SJCRH30 (cell line): ENCODE results near the gene SLX1A. TPM values are rescaled to one million over a fixed set of nuclear protein-coding genes. Genes with fewer than 3 reads are reported as not detected.
"Not testable (repeated sequence)": the region's sequence is repeated elsewhere in the genome, so short reads cannot be mapped to it uniquely, and the experiment has no call there.

Experiments used
- DNase-seq, 2 experiments: peaks; one replicate each; pipeline ENCODE4 v3.0.0-alpha.2; 2015 to 2020
- H3K27ac ChIP-seq: fragments of 250-450 bp; sonication (Bioruptor Pico); 2 replicates; pipeline ENCODE4 v1.5.1; 2020; ENCODE audit warnings: mild to moderate bottlenecking, moderate library complexity
- H3K27me3 ChIP-seq: fragments of 250-450 bp; sonication (Bioruptor Pico); 2 replicates; pipeline ENCODE4 v1.5.1; 2020; ENCODE audit warnings: mild to moderate bottlenecking, moderate library complexity
- H3K36me3 ChIP-seq: fragments of 250-450 bp; sonication (Bioruptor Pico); 2 replicates; pipeline ENCODE4 v1.5.1; 2020; ENCODE audit warnings: mild to moderate bottlenecking, moderate library complexity
- H3K4me1 ChIP-seq: fragments of 250-450 bp; sonication (Bioruptor Pico); 2 replicates; pipeline ENCODE4 v1.5.1; 2020; ENCODE audit warnings: mild to moderate bottlenecking, moderate library complexity
- H3K4me3 ChIP-seq: fragments of 250-450 bp; sonication (Bioruptor Pico); 2 replicates; pipeline ENCODE4 v1.5.1; 2020; ENCODE audit warnings: mild to moderate bottlenecking, moderate library complexity
- H3K9me3 ChIP-seq: fragments of 250-450 bp; sonication (Bioruptor Pico); replicated peaks from 2 replicates; pipeline ENCODE4 v1.5.1; 2020; ENCODE audit warnings: mild to moderate bottlenecking, moderate library complexity
- total RNA-seq: library from RNA; depleted of rRNA; stranded (reverse); fragments of >200 nt; shearing (Covaris generic); gene quantifications from 2 replicates; pipeline ENCODE4 v1.2.3, GENCODE V29; 2014; rRNA removed

The SLX1A gene
- 15.2 and 21.7 TPM in 2 replicates for total RNA-seq

DNA sequence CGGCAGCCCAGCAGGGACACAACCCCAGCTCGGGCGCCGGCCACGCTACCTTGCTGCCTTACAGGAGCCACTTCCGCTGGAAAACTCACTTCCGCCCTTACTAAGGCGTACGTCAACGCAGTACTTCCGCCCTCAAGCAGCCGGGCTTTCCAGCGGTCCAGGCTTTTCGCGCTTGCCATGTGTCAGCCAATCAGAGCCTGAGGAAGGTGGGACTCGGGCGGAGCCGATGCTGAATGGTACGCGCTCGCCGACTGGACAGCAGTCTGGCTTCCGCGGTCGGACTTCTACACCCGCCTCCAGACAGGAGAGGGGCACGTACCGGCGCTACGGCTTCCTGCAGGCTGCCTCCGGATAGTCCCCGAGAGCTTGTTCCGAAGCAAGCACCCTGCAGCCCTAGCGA is at the start of gene SLX1A, which contains the start of gene BOLA2B:
Gene SLX1A, plus strand, starts transcription at position 261 of the 400 bp plus-strand sequence. CDS start 210 bp downstream, outside the sequence.
Gene BOLA2B, minus strand, starts transcription at position 52 of the 400 bp plus-strand sequence. CDS start 71 bp downstream, outside the sequence.
- H3K27me3 ChIP-seq, H3K36me3 ChIP-seq, H3K4me3 ChIP-seq, H3K4me1 ChIP-seq, DNase-seq, H3K27ac ChIP-seq, H3K9me3 ChIP-seq: not testable (repeated sequence)

DNA sequence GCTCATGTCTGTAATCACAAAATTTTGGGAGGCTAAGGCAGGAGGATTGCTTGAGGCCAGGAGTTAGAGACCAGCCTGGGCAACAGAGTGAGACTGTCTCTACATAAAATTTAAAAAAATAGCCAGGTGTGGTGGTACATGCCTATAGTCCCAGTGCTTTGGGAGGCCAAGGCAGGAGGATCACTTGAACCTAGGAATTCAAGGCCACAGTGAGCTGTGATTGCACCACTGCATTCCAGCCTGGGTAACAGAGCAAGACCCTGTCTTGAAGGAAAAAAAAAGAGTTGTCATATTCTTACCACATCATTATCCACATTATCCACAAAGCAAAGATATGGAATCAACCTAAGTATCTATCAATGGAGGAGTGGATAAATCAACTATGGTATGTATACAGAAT is 49.7 kb upstream of the SLX1A start:
- no peak for DNase-seq
- no peaks in the 10 kb centered on the region for H3K4me1 ChIP-seq
- H3K27me3 ChIP-seq, result no peaks in the 10 kb centered on the region
- H3K36me3 ChIP-seq, result no peaks in the 10 kb centered on the region
- no peaks in the 10 kb centered on the region for H3K9me3 ChIP-seq
- H3K27ac ChIP-seq, result no peak overlapping the region
- no peak overlapping the region for H3K4me3 ChIP-seq

DNA sequence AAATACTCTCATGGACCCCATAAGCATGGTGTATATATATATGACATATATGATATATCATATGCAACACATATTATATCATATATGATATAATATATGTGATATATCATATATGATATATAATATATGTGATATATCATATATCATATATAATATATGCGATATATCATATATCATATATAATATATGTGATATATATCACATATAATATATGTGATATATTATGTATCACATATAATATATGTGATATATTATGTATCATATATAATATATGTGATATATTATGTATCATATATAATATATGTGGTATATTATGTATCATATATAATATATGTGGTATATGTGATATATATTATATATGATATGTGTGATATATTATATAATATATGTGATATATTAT is 48.8 kb upstream of the SLX1A start:
- H3K4me3 ChIP-seq, result no peak overlapping the region
- no peaks in the 10 kb centered on the region for H3K4me1 ChIP-seq
- 0 out of 2 replicates have a peak, but pooled peaks cover 4% of the 10 kb centered on the region for H3K9me3 ChIP-seq
- no peaks in the 10 kb centered on the region for H3K36me3 ChIP-seq
- no peak for DNase-seq
- no peaks in the 10 kb centered on the region for H3K27me3 ChIP-seq
- H3K27ac ChIP-seq, result no peak overlapping the region

DNA sequence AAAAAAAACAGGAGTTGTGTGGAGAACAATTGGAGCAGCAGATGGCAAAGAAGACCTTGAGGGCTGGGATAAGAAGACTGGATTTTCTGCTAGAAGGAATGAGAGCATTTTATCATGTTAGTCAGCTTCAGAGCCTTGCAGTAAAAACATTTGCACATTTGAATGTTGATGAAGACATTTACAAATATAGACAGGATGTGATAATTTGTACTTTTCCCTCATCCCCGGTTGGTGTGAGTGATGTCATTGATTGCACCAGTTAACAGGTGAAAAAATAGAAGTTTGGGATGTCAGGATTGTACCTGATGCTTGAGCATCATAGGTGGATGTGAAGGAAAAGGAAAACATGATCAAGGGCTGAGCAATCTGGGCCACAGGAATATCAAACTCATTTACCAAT is 48.0 kb upstream of the SLX1A start:
- no peaks in the 10 kb centered on the region for H3K36me3 ChIP-seq
- no peak overlapping the region for H3K27ac ChIP-seq
- no peaks in the 10 kb centered on the region for H3K4me1 ChIP-seq
- H3K4me3 ChIP-seq, result no peak overlapping the region
- no peaks in the 10 kb centered on the region for H3K27me3 ChIP-seq
- DNase-seq, result no peak
- 0 out of 2 replicates have a peak, but pooled peaks cover 4% of the 10 kb centered on the region for H3K9me3 ChIP-seq

DNA sequence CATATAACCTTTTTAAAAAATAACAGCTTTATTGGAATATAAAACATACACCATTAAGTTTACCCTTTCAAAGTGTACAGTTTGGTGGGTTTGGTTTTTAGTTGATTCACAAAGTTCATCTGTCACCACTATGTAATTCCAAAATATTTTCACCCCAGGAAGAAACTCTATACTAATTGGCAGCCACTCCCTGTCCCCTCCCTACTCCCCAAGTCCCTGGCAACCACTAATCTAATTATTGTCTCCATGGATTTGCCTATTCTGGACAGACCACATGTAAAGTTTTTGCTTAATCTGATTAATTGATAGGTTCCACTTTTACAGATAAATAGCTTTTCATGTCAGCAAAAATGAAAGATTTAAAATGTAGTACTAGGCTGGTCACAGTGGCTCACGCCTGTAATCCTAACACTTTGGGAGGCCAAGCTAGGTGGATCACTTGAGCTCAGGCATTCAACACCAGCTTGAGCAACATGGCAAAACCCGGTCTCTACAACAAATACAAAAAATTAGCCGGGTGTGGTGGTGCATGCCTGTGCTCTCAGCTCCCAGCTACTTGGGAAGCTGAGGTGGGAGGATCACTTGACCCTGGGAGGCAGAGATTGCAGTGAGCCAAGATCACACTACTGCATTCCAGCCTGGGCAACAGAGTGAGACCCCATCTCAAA is 45.7 kb upstream of the SLX1A start:
- H3K9me3 ChIP-seq, result 0 out of 2 replicates have a peak, but pooled peaks cover 4% of the 10 kb centered on the region
- H3K27ac ChIP-seq, result no peak overlapping the region
- H3K4me3 ChIP-seq, result no peak overlapping the region
- no peaks in the 10 kb centered on the region for H3K36me3 ChIP-seq
- H3K4me1 ChIP-seq, result no peaks in the 10 kb centered on the region
- no peaks in the 10 kb centered on the region for H3K27me3 ChIP-seq
- DNase-seq, result no peak

DNA sequence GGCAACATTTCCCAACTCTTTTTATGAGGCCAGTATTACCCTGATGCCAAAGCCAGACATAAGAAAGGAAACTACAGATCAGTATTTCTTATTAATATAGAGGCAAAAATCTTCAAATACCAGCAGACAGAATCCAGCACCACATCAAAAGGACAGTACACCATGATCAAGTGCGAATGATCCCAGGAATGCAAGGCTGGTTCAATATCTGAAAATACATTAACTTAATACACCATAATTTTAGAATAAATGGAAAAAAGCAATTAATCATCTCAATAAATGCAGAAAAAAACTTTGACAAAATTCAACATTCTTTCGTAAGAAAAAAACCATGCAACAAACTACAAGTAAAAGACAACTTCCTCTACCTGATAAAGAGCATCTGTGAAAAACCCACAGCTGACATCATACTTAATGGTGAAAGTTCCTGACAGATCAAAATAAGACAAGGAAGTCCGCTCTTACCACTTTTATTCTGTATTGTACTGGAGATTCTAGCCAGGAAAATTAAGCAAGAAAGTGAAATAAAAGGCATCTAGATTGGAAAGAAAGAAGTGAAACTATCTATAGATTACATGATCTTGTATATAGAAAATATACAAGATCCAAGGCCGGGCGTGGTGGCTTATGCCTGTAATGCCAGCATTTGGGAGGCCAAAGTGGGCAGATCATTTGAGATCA is 44.3 kb upstream of the SLX1A start:
- Histone ChIP-seq H3K27me3 (no peaks in the 10 kb centered on the region), H3K9me3 (0 out of 2 replicates have a peak, but pooled peaks cover 4% of the 10 kb centered on the region), H3K4me1 (no peaks in the 10 kb centered on the region), H3K27ac (no peak overlapping the region), H3K4me3 (no peak overlapping the region), H3K36me3 (no peaks in the 10 kb centered on the region)
- no peak for DNase-seq

DNA sequence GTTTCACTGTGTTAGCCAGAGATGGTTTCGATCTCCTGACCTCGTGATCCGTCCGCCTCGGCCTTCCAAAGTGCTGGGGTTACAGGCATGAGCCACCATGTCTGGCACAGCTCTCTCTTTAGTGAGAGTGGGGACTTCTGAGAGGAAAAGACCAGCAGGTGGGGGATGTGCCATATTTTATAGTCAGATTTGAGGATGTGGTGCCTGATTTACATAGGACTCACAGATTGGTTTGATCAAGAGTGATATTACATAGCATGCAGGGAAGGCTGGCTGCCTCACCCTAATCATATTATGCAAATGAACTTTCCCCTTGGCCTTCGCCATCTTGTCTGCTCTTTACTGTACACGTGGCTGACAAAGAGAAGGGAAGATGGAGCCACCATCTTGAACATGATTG is 42.6 kb upstream of the SLX1A start:
- H3K27ac ChIP-seq, result no peak overlapping the region
- H3K9me3 ChIP-seq, result 0 out of 2 replicates have a peak, but pooled peaks cover 4% of the 10 kb centered on the region
- H3K27me3 ChIP-seq, result no peaks in the 10 kb centered on the region
- no peaks in the 10 kb centered on the region for H3K4me1 ChIP-seq
- H3K4me3 ChIP-seq, result no peak overlapping the region
- H3K36me3 ChIP-seq, result no peaks in the 10 kb centered on the region
- no peak for DNase-seq

DNA sequence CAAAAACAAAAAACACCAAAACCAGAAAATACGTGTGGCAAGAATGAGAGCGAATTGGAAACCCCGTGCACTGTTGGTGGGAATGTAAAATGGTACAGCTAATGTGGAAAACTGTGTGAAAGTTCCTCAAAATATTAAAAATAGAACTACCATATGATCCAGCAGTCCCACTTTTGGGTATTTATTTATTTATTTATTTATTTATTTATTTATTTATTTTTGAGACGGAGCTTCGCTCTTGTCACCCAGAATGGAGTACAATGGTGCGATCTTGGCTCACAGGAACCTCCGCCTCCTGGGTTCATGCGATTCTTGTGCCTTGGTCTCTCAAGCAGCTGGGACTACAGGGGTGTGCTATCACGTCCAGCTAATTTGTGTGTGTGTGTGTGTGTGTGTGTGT is 41.2 kb upstream of the SLX1A start:
- Histone ChIP-seq H3K4me3 (no peak overlapping the region), H3K27ac (no peak overlapping the region), H3K4me1 (no peaks in the 10 kb centered on the region), H3K27me3 (no peaks in the 10 kb centered on the region), H3K9me3 (0 out of 2 replicates have a peak, but pooled peaks cover 4% of the 10 kb centered on the region), H3K36me3 (no peaks in the 10 kb centered on the region)
- DNase-seq, result no peak

DNA sequence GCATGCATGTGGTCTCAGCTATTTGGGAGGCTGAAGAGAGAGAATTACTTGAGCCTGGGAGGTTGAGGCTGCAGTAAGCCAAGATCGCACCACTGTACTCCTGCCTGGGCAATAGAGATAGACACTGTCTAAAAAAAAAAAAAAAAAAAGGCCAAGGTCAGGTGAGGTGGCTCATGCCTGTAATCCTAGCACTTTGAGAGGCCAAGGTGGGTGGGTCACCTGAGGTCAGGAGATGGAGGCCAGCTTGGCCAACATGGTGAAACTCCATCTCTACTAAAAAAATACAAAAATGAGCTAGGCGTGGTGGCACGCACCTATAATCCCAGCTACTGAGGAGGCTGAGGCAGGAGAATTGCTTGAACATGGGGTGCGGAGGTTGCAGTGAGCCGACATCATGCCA is 38.5 kb upstream of the SLX1A start:
- Histone ChIP-seq H3K9me3 (no peaks in the 10 kb centered on the region), H3K36me3 (no peaks in the 10 kb centered on the region), H3K4me1 (no peaks in the 10 kb centered on the region), H3K27ac (no peak overlapping the region), H3K27me3 (no peaks in the 10 kb centered on the region), H3K4me3 (no peak overlapping the region)
- no peak for DNase-seq

DNA sequence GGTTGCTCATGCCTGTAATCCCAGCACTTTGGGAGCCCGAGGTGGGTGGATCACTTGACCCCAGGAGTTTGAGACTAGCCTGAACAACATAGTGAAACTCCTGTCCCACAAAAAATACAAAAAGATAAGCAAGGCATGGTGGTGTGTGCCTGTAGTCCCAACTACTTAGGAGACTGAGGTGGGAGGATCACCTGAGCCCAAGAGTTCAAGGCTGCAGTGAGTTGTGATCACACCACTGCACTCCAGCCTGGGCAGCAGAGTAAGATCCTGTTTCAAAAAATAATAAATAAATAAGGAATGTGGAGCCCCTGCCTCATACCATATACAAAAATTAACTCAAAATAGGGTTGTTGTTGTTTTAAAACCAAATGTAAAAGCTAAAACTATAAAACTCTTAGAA is 36.5 kb upstream of the SLX1A start:
- Histone ChIP-seq H3K27me3 (no peaks in the 10 kb centered on the region), H3K4me3 (no peak overlapping the region), H3K9me3 (no peaks in the 10 kb centered on the region), H3K4me1 (no peaks in the 10 kb centered on the region), H3K36me3 (no peaks in the 10 kb centered on the region), H3K27ac (no peak overlapping the region)
- DNase-seq, result no peak

DNA sequence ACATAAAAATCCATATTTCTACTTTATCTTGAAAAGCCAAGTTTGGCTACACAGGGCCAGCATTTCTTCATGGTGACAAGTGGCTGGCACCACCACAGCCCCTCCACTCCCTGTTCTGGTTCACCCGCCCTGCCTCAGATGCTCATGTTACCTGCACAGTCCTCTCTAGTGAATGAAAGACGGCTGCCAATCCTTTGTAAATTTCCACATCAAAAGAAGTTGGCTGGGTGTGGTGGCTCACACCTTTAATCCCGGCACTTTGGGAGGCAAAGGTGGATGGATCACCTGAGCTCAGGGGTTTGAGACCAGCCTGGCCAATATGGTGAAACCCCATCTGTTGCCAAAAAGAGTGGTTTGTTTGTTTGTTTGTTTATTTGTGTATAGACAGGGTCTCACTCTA is 30.1 kb upstream of the SLX1A start:
- H3K36me3 ChIP-seq, result no peaks in the 10 kb centered on the region
- no peak for DNase-seq
- no peak overlapping the region for H3K4me3 ChIP-seq
- no peaks in the 10 kb centered on the region for H3K4me1 ChIP-seq
- no peaks in the 10 kb centered on the region for H3K9me3 ChIP-seq
- H3K27ac ChIP-seq, result no peak overlapping the region
- H3K27me3 ChIP-seq, result no peaks in the 10 kb centered on the region

DNA sequence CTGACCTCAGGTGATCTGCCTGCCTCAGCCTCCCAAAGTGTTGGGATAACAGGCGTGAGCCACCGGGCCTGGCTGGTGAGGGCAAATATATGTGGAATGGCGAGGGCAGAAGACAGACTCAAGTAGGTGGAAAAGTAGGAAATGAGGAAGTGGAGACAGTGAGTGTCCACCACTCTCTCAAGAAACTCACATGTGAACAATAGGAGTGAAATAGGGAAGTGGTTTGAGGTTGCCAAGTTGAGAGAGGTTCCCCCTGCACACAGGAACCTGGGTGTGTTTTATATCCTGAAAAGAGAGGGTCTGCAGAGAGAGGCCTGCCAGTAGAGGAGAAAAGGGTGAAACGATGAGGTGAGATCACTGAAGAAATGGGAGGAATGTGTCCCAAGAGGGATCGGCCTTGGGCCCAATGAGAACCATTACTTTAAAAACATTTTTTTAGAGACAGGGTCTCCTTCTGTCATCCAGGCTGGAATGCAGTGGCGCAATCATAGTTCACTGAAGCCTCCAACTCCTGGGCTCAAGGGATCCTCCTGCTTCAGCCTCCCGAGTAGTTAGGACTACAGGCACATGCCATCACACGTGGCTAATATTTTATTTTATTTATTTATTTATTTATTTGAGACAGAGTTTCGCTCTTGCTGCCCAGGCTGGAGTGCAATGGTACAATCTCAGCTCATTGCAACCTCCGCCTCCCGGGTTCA is 27.3 kb upstream of the SLX1A start:
- Histone ChIP-seq H3K27me3 (no peaks in the 10 kb centered on the region), H3K36me3 (no peaks in the 10 kb centered on the region), H3K9me3 (no peaks in the 10 kb centered on the region), H3K4me3 (no peak overlapping the region), H3K27ac (no peak overlapping the region), H3K4me1 (no peaks in the 10 kb centered on the region)
- no peak for DNase-seq

DNA sequence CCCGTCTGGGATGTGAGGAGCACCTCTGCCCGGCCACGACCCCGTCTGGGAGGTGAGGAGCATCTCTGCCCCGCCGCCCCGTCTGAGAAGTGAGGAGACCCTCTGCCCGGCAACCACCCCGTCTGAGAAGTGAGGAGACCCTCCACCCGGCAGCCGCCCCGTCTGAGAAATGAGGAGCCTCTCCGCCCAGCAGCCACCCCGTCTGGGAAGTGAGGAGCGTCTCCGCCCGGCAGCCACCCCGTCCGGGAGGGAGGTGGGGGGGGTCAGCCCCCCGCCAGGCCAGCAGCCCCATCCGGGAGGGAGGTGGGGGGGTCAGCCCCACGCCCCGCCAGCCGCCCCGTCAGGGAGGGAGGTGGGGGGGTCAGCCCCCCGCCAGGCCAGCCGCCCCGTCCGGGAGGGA is 24.9 kb upstream of the SLX1A start:
- H3K9me3 ChIP-seq, H3K4me3 ChIP-seq, H3K4me1 ChIP-seq, DNase-seq, H3K27me3 ChIP-seq, H3K27ac ChIP-seq, H3K36me3 ChIP-seq: not testable (repeated sequence)

DNA sequence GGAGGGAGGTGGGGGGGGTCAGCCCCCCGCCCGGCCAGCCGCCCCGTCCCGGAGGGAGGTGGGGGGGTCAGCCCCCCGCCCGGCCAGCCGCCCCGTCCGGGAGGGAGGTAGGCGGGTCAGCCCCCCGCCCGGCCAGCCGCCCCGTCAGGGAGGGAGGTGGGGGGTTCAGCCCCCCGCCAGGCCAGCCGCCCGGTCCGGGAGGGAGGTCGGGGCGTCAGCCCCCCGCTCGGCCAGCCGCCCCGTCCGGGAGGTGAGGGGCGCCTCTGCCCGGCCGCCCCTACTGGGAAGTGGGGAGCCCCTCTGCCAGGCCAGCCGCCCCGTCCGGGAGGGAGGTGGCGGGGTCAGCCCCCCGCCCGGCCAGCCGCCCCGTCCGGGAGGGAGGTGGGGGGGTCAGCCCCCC is 24.3 kb upstream of the SLX1A start:
- H3K36me3 ChIP-seq, result not testable (repeated sequence)

DNA sequence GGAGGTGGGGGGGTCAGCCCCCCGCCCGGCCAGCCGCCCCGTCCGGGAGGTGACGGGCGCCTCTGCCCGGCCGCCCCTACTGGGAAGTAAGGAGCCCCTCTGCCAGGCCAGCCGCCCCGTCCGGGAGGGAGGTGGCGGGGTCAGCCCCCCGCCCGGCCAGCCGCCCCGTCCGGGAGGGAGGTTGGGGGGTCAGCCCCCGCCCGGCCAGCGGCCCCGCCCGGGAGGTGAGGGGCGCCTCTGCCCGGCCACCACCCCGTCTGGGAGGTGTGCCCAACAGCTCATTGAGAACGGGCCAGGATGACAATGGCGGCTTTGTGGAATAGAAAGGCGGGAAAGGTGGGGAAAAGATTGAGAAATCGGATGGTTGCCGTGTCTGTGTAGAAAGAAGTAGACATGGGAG is 23.5 kb upstream of the SLX1A start:
- H3K4me1 ChIP-seq, H3K9me3 ChIP-seq, H3K27ac ChIP-seq, H3K27me3 ChIP-seq, H3K36me3 ChIP-seq, H3K4me3 ChIP-seq, DNase-seq: not testable (repeated sequence)

More for the DNA sequence above, 24.3 kb upstream of the SLX1A start:
- not testable (repeated sequence) for H3K4me3 ChIP-seq, DNase-seq, H3K27me3 ChIP-seq, H3K9me3 ChIP-seq, H3K27ac ChIP-seq, H3K4me1 ChIP-seq
